Measurements from ENCODE around the gene GLYATL1. TPM values are rescaled to one million over a fixed set of nuclear protein-coding genes. Genes with fewer than 3 reads are reported as not detected.

GLYATL1 gene
- total RNA-seq, 2 experiments from 2014 or later, result not detected

Other genes with a start within 250 kb of the GLYATL1 start
- gene GLYAT, start 207.5 kb upstream of the GLYATL1 start, total RNA-seq, result not detected
- not detected for gene GLYATL2, start 94.8 kb upstream of the GLYATL1 start, total RNA-seq
- gene GLYATL1B, start 146.8 kb downstream of the GLYATL1 start, total RNA-seq, result not detected
- gene FAM111B, start 167.7 kb downstream of the GLYATL1 start, total RNA-seq, result 1 to 10 TPM in 1 of 2 experiments, under 1 TPM in 1; 0.82 to 1.2 TPM
- gene FAM111A, start 203.4 kb downstream of the GLYATL1 start, total RNA-seq, result 10 to 100 TPM; 32.8 to 34.4 TPM
- 1 to 10 TPM in 1 of 2 experiments, under 1 TPM in 1; 0.93 to 1.0 TPM for gene DTX4, start 232.6 kb downstream of the GLYATL1 start, total RNA-seq

Data from CD4-positive, alpha-beta T cell (primary cell).